Measurements from ENCODE around the gene GHRH.

The GHRH gene

DNA sequence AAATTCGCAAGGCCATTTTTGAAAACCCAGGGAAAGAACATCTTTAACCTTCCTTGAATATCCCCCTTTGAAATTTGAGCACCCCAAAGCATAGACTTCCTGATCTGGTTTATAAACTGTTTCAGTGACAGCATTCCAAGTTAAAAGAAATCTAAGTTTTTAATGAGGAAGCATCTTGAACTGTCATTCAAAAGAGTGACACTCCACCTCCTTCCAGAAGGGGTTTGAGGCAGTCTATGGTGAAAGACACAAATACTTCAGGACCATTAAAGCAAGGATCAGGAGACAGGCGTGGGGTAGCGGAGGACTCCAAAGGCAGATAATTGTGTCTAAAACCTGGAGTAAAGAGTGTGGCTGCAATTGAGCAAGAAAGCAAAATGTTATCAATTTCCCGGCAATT is 691 bp downstream of the GHRH start:
- DNase-seq = no peak

DNA sequence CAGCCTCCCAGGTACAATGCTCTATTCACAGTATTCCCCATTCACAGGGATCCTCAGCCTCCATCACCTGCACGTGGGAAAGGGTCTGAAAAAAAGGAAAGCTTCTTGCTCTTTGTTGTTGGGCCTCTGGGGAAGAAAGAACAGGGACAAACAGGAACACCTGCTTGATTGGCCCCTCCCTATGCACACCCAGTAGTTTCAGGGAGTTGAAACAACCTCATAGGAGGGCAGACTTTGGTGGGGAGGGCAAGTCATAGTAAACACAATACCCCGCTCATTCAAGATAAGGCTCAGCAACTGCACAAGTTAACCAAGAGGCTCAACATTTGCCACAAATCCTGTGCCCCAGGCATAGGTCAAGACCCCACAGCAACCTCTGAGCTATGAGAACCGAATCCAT is 1.7 kb downstream of the GHRH start:
- DNase-seq = no peak

DNA sequence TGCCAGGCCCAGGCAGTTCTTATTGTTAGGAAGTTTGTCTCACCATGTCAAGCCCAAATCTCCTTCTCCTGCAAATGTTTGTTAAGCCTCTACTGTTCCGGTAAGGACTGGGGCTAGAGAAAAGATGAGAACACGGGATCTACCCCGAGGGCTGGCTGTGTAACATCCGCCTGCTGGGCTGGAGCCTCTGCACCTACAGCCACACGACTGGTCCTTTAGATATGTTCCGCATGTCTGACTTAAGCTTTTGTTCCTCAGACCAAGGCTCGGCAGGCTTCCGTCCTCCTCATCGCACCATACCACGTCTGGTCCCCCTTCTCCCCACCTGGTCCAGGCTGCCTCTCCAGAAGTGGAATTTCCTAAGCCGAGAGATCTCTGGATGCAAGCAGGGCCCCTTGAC is 2.6 kb downstream of the GHRH start:
- DNase-seq = no peak

DNA sequence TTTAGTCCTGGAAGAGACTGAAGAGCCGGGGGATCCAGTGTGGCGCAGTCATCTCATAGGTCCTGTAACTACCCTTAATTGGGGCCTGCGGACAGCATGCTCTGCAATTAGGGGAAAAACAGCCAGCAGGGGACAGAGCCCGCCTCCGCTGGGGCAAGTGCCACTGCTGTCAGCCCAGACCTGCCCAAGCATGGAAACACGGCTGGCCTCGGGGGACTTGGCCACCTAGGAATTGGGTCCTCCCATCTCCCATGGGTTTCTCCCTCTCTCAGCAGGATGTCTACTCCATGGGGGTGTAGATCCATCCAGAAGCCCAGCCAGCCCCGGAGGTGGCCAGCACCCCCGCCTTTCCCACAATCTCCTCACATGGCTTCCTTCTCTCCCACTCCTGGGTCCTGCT is 3.6 kb downstream of the GHRH start:
- DNase-seq = no peak

DNA sequence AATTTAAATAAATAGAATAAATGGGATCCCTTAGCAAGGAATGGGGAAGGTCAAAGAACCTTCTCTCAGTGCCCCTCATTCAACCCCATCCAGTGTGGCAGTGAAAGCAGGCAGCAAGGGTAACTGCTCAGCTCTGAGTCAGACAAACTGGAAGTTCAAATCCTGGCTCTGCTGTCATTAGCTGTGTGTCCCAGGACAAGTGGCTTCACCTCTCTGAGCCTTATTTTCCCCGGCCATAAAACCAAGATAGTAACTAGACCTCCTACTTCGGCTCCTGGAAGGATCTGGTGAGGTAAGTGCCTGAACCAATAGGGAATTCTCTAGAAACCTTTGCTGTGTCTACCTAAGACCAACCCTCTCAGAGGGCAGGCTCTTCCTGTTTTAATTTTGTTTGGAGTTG is 4.1 kb downstream of the GHRH start:
- no peak for DNase-seq

DNA sequence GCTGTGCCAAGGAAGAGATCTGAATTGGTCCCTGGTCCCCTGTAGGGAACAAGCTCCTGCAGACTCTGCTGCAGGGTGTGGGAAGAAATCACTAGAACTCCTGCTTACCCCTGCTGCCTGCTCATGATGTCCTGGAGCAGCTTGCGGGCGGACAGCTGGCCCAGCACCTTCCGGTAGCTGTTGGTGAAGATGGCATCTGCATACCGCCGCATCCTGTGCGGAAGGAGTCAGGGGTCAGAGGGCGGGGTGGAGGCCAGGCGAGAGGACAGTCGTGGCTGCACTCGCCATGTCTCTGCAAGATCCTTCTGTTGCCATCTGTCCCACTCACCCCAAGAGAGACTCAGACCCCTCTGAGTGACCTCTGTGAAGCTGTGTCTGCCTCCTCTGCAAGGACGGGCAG is 5.3 kb downstream of the GHRH start:
- DNase-seq = no peak

DNA sequence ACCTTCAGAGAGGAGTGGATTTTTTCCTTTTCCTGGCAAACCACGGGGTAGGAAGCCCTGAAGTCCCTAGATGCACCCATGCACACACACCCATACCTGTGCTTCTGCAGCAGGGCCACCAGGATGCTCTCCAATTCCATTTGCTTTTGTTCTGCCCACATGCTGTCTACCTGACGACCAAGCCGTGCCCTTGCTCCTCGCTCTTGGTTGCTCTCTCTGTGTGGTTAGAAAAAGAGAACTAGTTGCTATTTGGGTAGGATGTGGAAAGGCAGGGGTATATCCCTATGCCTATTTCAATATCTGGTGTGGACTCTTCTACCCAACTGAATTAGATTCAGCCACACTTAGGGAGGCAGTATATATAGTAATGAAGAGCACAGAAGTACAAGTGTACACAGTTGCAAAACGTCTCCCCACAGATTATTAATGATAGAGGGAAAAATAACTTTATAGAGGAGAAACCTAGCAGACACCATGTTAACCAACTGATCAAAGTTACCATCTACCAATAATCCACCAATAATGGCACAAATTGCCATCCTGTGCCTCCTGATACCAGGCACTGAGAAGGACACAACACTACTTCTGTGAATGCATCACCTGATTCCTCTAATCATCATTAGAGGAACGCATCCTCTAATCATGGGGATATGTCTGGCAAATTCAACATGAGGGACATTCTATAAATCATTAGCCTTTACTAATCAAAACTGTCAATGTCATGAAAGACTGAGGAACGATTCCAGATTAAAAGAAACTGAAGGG is 7.3 kb downstream of the GHRH start:
- no peak for DNase-seq

DNA sequence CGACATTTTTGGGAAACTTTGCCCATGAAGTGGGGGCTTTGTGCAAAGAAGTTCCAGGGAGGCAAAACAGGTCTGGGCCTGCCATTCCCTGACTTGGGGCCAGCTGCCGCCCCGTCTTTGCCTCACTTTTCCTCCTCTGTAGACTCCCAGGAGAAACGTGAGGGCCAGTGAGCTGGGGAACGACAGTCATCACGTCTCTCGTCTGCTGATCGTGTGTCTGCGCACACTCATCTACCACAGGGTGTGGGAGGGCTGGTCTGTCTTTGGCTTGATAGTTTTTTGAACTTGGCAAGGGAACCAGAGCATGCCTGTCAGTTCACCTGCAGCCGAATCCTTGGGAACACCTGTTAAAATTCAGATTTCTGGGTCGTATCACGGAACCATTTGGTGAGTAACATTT is 8.5 kb downstream of the GHRH start:
- DNase-seq = no peak

DNA sequence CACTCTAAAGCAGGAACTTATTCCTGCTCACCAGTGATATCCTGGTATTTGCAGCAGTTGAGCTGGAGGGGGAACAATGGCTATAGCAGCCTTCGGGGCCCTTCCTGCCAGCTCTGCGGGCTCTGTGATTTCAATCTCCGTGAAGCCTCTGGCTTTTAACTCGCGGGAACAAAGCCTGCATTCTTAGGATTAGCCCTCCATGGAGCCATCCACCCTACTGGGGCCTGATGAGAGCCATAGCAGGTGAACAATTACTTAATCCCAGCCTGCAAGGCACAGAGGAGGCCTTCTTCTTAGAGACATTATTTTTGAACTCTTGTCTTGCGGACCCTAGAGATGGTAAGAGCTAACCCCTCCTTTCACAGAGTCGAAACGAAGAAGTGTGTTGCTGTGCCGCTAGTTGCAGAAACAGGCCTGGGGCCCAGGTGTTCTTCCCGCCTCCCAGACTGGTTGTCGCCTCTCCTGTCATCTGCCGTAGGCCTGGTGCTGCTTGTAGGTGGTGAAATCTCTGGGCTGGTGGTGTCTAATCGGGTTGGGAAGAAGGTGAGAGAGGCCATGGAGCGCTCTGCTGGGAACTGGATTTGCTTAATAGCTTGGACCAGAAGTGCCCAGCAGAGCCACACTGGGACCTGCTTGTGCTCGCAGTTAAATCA is 9.7 kb downstream of the GHRH start:
- no peak for DNase-seq

DNA sequence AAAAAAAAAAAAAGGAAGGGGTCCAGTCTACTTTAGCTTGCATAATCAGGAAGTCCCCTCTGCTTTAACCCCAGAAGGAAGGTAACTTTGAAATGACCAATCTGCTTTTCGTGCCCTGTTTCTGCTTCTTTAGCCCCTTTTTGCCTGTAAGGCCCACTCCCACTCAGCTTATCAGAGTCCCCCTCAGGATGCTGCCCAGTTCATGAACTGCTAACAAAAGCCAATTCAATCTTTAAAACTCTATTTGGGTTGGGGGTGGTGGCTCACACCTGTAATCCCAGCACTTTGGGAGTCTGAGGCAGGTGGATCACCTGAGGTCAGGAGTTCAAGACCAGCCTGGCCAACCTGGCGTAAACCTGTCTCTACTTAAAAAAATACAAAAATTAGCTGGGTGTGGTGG is 12.3 kb downstream of the GHRH start:
- DNase-seq = no peak

DNA sequence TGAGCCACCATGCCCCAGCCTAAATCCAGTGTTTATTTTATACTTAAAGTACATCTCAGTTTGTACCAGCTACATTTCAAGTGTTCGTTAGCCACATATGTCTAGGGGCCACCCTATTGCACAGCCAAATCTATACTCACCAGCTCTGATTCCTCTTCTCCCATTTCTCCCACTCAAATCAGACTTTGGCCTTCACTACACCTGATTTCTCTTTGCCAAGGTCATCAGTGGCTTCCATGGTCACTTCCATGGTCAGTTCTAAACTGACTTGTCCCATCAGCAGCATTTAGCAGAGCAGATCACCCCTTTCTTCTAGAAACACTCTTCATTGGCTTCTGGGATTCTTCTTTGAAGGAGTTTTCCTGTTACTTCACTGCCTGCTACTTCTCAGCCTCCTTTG is 14.1 kb downstream of the GHRH start:
- no peak for DNase-seq

DNA sequence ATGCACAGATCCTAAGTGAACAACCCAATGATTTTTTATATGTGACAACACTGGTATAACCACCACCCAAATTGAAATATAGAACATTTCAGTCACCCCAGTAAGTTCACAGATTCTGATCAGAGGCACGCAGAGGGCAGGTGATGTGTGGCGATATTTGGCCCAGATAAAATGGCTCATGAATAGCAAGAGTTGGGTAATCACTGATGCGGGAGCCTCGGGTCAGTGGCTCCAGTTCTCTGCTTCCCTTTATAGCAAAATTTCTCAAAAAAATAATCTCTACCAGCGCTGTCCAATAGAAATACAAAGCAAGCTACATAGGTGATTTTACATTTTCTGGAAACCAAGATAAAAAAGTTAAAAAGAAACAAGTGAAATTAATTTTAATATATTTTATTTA is 14.9 kb downstream of the GHRH start:
- no peak for DNase-seq

DNA sequence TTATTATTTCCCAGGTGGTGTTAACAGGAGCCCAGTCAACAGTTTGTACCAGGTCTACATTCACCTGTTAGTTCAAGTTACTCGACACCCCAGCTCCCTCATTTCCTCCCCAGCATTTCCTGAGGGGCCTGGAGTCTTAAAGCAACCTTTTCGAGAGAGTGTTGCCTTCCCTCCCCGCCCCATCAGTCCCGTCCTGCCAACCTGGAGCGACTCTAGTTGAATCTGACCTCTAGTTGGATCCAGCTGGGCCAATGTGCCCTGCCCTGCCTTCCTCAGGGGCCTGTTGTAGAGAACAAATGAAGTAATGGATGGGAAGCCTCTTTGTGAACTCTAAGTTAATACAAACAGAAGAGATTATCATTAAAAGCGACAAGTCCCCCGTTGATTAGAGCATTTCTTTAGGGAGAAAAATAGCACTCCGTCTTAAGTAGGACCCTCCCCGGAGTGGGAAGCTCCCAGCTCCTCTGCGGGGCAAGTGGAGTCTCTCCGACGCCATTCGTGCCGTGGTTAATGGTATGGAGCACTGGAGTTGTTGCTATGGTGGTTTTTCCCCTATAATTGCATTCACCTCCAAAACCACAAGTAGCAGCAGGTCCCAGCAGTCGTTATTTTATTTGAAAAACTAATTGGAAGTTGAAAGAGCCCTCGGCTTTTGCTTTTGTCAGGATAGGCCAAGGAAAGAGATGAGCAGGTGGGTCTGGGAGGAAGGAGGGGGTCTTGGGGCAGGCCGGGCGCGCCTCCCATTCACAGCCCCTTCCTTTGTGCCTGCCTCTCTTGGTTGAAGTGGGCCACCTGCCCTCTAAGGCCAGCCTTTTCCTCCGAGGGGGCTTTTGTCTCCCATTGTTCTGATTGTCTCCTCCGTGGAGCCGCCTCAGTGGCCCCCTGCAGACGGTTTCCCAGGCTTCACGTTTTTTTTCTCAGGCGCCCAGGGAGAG is 16.1 kb downstream of the GHRH start:
- DNase-seq = no peak

DNA sequence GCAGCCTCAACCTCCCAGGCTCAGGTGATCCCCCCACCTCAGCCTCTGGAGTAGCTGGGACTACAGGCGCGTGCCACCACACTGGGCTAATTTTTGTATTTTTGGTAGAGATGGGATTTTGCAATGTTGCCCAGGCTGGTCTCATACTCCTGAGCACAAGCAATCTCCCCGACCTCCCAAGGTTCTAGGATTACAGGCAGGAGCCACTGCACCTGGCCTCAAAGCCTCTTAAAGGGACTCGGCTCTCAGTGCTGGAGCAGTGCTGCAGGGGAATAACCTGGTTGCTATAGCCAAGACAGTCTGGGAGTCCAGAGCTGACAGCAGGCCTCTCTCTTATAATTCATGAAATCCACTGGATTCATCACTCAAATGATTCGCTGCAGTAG is 17.0 kb downstream of the GHRH start:
- no peak for DNase-seq

DNA sequence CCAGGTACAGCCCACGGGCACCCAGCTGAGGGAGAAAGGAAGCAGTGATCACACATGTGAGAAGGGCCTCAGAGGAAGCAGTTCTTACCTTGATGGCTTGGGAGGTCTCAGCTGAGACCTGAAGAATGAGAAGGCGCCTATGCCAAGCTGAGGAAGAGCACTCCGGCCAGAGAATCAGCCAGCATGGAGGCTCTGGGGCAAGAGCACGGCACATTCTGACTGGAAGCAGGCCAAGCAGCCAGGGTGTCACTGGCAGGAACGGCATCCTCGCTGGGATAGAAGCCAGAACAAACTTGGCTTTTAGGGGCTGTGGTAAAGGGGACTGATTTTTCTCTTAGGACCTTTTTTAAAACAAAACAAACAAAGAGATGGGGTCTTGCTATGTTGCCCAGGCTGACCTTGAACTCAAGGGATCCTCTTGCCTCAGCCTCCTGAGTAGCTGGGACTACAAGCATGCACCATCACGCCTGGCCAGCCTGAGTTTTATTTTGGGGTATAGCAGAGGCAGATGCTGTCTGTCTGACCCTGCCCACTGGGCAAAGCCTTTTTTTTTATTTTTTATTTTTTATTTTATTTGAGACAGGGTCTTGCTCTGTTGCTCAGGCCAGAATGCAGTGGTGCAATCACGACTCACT is 17.6 kb downstream of the GHRH start:
- no peak for DNase-seq

DNA sequence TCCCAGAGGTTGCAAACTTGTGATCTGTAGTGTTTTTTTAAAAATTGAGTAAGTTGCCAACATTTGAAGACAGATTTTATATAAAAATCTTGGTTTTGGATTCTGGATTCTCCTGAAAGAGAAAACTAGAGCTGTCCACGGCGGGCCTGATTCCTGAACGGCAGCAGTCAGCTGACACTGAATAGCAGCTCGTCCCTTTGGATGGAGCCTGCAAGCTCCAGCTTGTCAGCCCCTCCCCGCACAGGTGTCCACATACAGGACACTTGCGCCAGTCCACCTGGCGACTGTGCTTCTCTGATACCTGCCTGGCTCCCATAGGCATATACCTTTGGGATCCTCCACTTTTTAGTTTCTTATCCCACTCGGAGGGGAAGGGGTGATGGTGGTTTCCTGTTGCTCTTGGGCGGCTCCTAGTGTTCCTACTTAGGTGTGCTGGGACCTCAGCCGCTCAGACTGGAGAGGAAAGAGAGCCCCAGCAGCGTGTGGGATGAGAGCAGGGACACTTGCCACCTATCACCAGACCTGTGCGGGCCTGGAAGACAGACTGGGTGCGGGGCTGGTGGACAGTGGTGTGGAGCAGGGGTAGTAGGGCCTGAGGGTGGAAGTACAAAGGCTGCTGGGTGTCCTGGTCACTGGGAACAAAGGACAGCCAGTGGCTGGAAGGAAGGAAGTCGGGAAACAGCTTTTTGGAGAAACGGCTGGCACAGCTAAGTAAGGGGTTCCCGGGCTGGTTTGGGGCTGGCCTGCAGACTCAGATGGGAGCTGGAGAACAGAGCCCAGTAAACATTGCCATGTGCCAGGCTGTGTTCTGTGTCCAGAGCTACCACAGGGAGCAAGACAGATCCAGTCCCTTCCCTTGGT is 18.3 kb downstream of the GHRH start:
- no peak for DNase-seq

DNA sequence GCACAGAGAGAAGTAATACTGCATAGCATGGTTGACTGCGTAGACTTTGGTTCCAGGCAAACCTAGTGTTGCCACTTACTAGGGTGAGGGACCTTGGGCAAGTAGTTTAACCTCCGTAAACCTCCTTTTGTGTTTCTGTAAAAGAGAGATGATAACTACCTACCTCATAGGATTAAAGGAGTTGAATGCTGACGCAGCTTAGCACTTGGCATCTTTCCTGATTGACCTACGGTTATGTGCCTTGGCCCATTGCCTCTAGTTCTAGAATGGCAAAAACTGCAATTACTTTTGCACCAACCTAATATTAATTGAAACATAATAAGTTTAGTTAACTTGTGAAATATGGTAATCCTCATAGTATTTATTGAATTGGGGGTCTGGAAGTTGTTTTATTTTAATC is 19.1 kb downstream of the GHRH start:
- DNase-seq = no peak

DNA sequence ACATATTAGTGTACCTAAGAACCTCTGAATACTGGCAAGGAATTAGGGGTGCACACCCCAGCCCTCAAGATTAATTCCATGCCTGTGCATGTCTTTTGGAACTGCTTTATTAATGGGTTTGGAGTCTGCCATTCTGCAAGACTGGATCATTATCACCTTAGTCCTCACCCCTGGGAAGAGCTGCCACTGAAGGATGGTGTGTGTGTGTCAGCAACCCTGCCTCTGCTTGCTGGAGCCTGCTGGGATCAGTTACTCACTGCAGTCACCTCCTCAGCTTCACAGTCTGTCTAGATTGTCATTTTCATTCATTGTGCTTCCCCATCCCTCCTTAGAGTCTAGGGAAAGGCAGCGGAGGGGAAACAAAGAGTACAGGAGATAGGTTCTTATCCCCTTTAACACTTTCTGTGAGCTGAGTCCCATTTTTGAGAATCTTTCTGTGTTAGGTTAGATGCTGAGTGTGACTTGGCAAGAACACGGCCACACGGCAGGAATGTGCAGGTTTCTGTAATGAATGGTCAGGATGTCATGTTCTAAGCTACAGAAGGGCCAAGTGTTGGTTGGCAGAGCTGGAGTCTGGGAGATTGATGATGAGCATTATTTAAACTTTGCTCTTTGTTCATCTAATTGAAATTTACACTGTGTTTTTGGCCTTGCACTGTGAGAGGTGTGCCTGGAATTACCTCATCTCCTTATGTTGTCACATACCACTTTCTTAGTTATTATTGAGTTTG is 21.1 kb downstream of the GHRH start:
- DNase-seq = no peak

DNA sequence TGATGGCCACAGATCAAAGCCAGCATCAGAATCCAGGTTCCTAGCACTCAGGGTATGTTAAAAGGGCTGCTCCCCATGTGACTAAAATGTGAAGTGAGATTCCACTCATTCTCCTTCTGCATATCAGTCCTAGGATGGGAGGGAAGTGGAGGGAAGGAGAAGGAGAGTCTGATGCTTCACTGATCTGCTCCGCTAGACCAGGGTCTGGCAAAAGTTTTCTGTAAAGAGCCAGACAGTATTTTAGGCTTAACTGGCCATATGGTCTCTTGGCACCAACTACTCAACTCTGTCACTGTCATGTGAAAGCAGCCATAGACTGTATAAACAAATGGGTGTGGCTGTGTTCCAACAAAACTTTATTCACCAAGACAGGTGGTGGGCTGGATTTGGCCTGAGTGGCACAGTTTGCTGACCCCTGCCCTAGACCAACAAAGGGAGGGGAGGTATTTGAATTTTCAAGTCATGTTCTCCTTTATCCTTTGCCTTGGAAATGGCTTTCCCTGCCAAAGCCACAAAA is 22.6 kb downstream of the GHRH start:
- no peak for DNase-seq

DNA sequence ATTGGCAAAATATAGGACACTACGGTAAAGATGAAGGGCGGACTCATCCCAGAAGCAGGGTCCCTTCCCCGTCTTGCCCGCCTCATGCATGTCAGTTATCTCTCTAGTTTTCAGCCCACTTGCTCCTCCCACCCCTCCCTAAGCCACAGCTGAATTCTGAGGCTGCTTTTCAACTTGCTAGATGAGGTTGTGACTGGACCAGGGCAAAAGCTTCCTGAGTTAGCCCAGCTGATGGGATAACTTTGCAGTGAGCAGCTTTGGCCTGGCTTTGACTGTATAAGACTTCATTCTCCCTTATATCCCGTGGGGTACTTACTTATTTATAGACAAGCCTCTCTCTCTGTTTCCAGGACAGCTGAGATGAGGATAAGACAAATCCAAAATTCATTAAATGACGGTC is 23.2 kb downstream of the GHRH start:
- no peak for DNase-seq

DNA sequence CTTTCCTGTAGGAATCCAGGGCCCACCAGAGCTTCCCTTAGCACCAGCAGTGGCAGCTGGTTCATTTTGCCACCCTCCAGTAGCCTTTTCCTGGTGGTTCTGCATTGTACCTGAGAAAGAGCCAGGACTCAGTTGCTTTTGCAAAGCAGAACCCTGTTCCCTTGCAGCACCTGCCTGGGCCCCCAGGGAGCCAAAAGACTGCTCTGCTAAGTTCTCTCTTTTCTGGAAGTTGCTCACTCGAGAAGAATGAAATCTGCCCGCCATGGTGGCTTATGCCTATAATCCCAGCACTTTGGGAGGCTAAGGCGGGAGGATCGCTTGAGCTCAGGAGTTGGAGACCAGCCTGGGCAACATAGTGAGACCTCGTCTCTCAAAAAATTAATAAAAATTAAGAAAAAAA is 24.0 kb downstream of the GHRH start:
- DNase-seq = no peak

Measured in activated T-cell treated with anti-CD3 and anti-CD28 coated beads, Interleukin-2, amount 50 U/mL, for 48 hours (primary cell).